ENCODE results near the gene SMG6.
A peak's percentile ranks its signal among the peaks of the same experiment; 100 is the strongest.
"Not testable (repeated sequence)": the region's sequence is repeated elsewhere in the genome, so short reads cannot be mapped to it uniquely, and the experiment has no call there.

SMG6 gene

GRCh38 chr17:2202996-2203575 lies 100.5 kb downstream of the SMG6 start:
- no peak for DNase-seq (ENCODE audit: low read depth in 2 of 2)

- DNase-seq (ENCODE audit: low read depth in 2 of 2), result no peak
These were observed 101.1 kb downstream of the SMG6 start for GRCh38 chr17:2202302-2202995.

- not testable (repeated sequence) for DNase-seq (ENCODE audit: low read depth in 2 of 2)
These were observed 104.2 kb downstream of the SMG6 start for GRCh38 chr17:2199386-2199785.

GRCh38 chr17:2198927-2199326 lies 104.7 kb downstream of the SMG6 start:
- no peak for DNase-seq (ENCODE audit: low read depth in 2 of 2)

- no peak for DNase-seq (ENCODE audit: low read depth in 2 of 2)
These were observed 106.3 kb downstream of the SMG6 start for GRCh38 chr17:2197271-2197670.

GRCh38 chr17:2195729-2196128 lies 107.9 kb downstream of the SMG6 start:
- DNase-seq (ENCODE audit: low read depth in 2 of 2), result no peak

GRCh38 chr17:2194889-2195335 lies 108.7 kb downstream of the SMG6 start:
- DNase-seq (ENCODE audit: low read depth in 2 of 2), result no peak

- peak; percentile 41 to 48 for DNase-seq (ENCODE audit: low read depth in 2 of 2)
These were observed 111.1 kb downstream of the SMG6 start for GRCh38 chr17:2192367-2193057.

- no peak for DNase-seq (ENCODE audit: low read depth in 2 of 2)
These were observed 111.8 kb downstream of the SMG6 start for GRCh38 chr17:2191785-2192184.

- DNase-seq (ENCODE audit: low read depth in 2 of 2), result no peak
These were observed 112.4 kb downstream of the SMG6 start for GRCh38 chr17:2191227-2191626.

- DNase-seq (ENCODE audit: low read depth in 2 of 2), result no peak
These were observed 113.6 kb downstream of the SMG6 start for GRCh38 chr17:2190014-2190413.

GRCh38 chr17:2188971-2189630 lies 114.5 kb downstream of the SMG6 start:
- DNase-seq (ENCODE audit: low read depth in 2 of 2), result no peak

GRCh38 chr17:2187758-2188157 lies 115.8 kb downstream of the SMG6 start:
- no peak for DNase-seq (ENCODE audit: low read depth in 2 of 2)

- no peak for DNase-seq (ENCODE audit: low read depth in 2 of 2)
These were observed 116.6 kb downstream of the SMG6 start for GRCh38 chr17:2186937-2187336.

- DNase-seq (ENCODE audit: low read depth in 2 of 2), result no peak
These were observed 118.3 kb downstream of the SMG6 start for GRCh38 chr17:2184993-2185931.

- no peak for DNase-seq (ENCODE audit: low read depth in 2 of 2)
These were observed 120.2 kb downstream of the SMG6 start for GRCh38 chr17:2183346-2183745.

GRCh38 chr17:2181897-2182448 lies 121.6 kb downstream of the SMG6 start:
- DNase-seq (ENCODE audit: low read depth in 2 of 2), result no peak

GRCh38 chr17:2181206-2181896 lies 122.2 kb downstream of the SMG6 start:
- DNase-seq (ENCODE audit: low read depth in 2 of 2), result no peak

GRCh38 chr17:2180768-2181167 lies 122.8 kb downstream of the SMG6 start:
- DNase-seq (ENCODE audit: low read depth in 2 of 2), result no peak

GRCh38 chr17:2179615-2180295 lies 123.8 kb downstream of the SMG6 start:
- DNase-seq (ENCODE audit: low read depth in 2 of 2), result no peak

Data from stimulated activated CD8-positive, alpha-beta memory T cell treated with anti-CD3 and anti-CD28 coated beads, Interleukin-7, amount 100 ng/mL, for 1 hour (primary cell).